HL-60 (cell line): ENCODE measurements around the gene ZNF280B.

Experiments used
- CTCF ChIP-seq: IDR thresholded peaks from one replicate; pipeline ENCODE4 v1.5.1; 2011; ENCODE audit warnings: low read length, control low read depth, inconsistent platforms; ENCODE audit not compliant: insufficient read depth
- POLR2AphosphoS5 ChIP-seq: IDR thresholded peaks from 2 replicates; pipeline ENCODE4 v1.6.1; 2012; ENCODE audit warnings: low read depth

GRCh38 chr22:22548910-22549309, 40.4 kb upstream of the ZNF280B start:
- TF ChIP-seq CTCF (no peak), POLR2AphosphoS5 (no peak)
